GM19395 (cell line): ENCODE data around the gene SCYGR4.
"Not testable (repeated sequence)": the region's sequence is repeated elsewhere in the genome, so short reads cannot be mapped to it uniquely, and the experiment has no call there.

Source experiments
- ATAC-seq: cut with Tn5 transposase; IDR thresholded peaks from one replicate; pipeline ENCODE4 v1.9.1; 2021; ENCODE audit warnings: mild to moderate bottlenecking, moderate library complexity; ENCODE audit not compliant: unreplicated experiment

Gene SCYGR4

DNA sequence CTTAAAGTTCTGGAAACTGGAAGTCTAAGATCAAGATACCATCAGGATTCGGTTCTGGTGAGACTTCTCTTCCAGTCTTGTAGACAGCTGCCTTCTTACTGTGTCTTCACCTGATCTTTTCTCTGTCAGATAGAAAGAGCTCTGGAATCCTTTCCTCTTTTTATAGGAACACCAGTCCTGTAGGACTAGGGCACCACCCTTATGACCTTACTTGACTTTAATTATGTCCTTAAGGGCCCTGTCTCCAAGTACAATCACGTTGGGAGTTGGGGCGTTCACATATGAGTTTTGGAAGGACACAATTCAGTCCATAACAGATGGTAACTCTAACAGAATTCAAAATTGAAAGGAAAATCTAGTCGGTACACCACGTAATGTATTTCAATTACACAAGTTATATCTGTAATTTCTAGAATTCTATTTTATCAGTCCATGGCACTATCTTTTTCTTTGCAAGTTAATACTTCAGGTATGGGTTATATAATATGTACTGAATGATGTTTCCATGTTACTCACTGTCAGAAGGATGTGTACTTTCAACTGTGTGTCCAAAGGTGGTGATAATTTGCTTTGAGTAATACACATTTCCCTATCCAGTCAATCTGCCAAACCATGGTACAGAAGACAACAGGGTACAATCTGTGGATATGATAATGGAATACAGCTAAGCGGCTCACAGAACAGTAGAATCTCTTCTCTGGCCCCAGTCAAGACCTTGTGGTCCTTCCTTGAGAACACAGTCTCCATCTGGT, 48.1 kb downstream of the SCYGR4 start:
- ATAC-seq, result no peak

DNA sequence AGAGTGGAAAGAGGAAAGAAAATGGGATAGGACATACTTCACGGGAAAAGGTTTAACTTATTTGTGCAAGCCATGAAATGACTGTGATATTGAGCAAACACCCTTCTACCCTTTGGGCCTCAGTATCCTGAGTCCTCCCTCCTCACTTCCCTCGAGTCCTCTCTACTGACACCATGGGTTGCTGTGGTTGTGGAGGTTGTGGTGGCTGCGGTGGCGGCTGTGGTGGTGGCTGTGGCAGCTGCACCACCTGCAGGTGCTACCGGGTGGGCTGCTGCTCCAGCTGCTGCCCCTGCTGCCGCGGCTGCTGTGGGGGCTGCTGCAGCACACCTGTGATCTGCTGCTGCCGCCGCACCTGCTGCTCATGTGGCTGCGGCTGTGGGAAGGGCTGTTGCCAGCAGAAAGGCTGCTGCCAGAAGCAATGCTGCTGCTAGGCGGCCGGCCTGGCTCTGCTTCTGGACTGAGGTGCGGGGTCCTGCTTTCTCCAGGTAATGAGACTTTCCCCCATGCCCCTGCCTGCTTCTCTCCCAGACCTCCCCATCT, 49.4 kb downstream of the SCYGR4 start, which contains the start of gene SCYGR5:
Gene SCYGR5, plus strand, starts transcription at position 174 of the 540 bp plus-strand sequence. Its CDS starts 0 bp downstream, at position 174.
- ATAC-seq, result not testable (repeated sequence)
